HCT116 (cell line): ENCODE data around the gene SOX9. TPM values are rescaled to one million over a fixed set of nuclear protein-coding genes. Genes with fewer than 3 reads are reported as not detected.

Experiments used
- ATAC-seq: fragments of 200-7000 bp; cut with Tn5 transposase; 2 replicates; pipeline ENCODE4 v1.9.1; 2020; ENCODE audit warnings: mild to moderate bottlenecking, moderate library complexity
- BruUV-seq: library from RNA; stranded (reverse); fragments of 400-500 nt; replicated peaks from 2 replicates; lab custom pipeline; 2021; lab: Mats Ljungman, UMichigan
- CTCF ChIA-PET: fragments of 300-600 bp; sonication (Branson Sonifier 250); formaldehyde crosslinking; loops from one replicate; lab custom pipeline; 2021; ENCODE audit warnings: antibody characterized with exemption; lab: Charles Lee
- POLR2A ChIA-PET: fragments of 300-600, 350-600 bp; sonication (Branson Sonifier 250); formaldehyde crosslinking; loops from one replicate; lab custom pipeline; 2021; ENCODE audit warnings: antibody characterized with exemption; lab: Charles Lee
- RAD21 ChIA-PET, 2 experiments: fragments of 300-600 bp; sonication (Branson Sonifier 250); formaldehyde crosslinking; loops; one replicate each; lab custom pipeline; 2023; ENCODE audit warnings: low total read pairs in 2 of 2; ENCODE audit not compliant: uncharacterized antibody in 2 of 2, unreplicated experiment in 2 of 2, low non-redundant PET in 1 of 2; lab: Charles Lee
- DNase-seq: peaks from one replicate; pipeline ENCODE4 v3.0.0-alpha.2; 2010; ENCODE audit warnings: low read depth, low spot score
- H2AFZ ChIP-seq: fragments of 200-600 bp; shearing (Covaris generic), sonication (generic); 2 replicates; pipeline ENCODE4 v1.6.1; 2017; ENCODE audit warnings: low read depth, mixed run types, mixed read lengths, antibody characterized with exemption, low read length; ENCODE audit not compliant: poor library complexity, severe bottlenecking
- H3K27ac ChIP-seq: 2 replicates; pipeline ENCODE4 v1.5.1; 2012; ENCODE audit warnings: low read depth, low read length
- H3K27me3 ChIP-seq: fragments of 200-600 bp; sonication (generic); 2 replicates; pipeline ENCODE4 v1.6.1; 2016; ENCODE audit warnings: mixed run types, low read length, mixed read lengths; ENCODE audit not compliant: insufficient read depth
- H3K36me3 ChIP-seq, 2 experiments: fragments of 200-500 bp in 1 of 2; fragments of 200-600 bp in 1 of 2; sonication (Bioruptor generic) in 1 of 2; sonication (generic) in 1 of 2; 2 replicates each; pipeline versions ENCODE4 v1.5.1 to v1.6.1; 2014 to 2016; ENCODE audit warnings: low read length in 2 of 2, inconsistent platforms in 1 of 2, mixed read lengths in 1 of 2, mixed run types in 1 of 2; ENCODE audit not compliant: insufficient read depth in 2 of 2, control insufficient read depth in 1 of 2
- H3K4me1 ChIP-seq, 2 experiments: fragments of 200-600 bp in 1 of 2; sonication (generic) in 1 of 2; 2 replicates each; pipeline versions ENCODE4 v1.5.1 to v1.6.1; 2012 to 2017; ENCODE audit warnings: low read length in 2 of 2, inconsistent platforms in 1 of 2, mild to moderate bottlenecking in 1 of 2, mixed read lengths in 1 of 2, mixed run types in 1 of 2, moderate library complexity in 1 of 2; ENCODE audit not compliant: insufficient read depth in 2 of 2, control insufficient read depth in 1 of 2
- H3K4me2 ChIP-seq: fragments of 200-600 bp; sonication (generic); 2 replicates; pipeline ENCODE4 v1.6.1; 2017; ENCODE audit warnings: mixed run types, low read length, mixed read lengths
- H3K4me3 ChIP-seq, 2 experiments: fragments of 200-600 bp in 1 of 2; sonication (generic) in 1 of 2; replicated peaks in 1 of 2; 2 replicates each; pipeline ENCODE4 v1.5.1; 2011 to 2016; ENCODE audit warnings: low read length in 2 of 2, control low read depth in 1 of 2, low read depth in 1 of 2, mild to moderate bottlenecking in 1 of 2, mixed read lengths in 1 of 2, mixed run types in 1 of 2
- H3K79me2 ChIP-seq: fragments of 200-600 bp; sonication (generic); 2 replicates; pipeline ENCODE4 v1.6.1; 2017; ENCODE audit warnings: mild to moderate bottlenecking, mixed run types, low read length, moderate library complexity, mixed read lengths; ENCODE audit not compliant: insufficient read depth
- H3K9ac ChIP-seq: fragments of 200-600 bp; sonication (generic); 2 replicates; pipeline ENCODE4 v1.6.1; 2016; ENCODE audit warnings: low read length, mixed read lengths
- H3K9me2 ChIP-seq: fragments of 200-600 bp; sonication (generic), shearing (Covaris generic); 2 replicates; pipeline ENCODE4 v1.6.1; 2017; ENCODE audit warnings: mixed run types, mild to moderate bottlenecking, moderate library complexity; ENCODE audit not compliant: insufficient read depth
- H3K9me3 ChIP-seq, 2 experiments: fragments of 200-500 bp in 1 of 2; fragments of 200-600 bp in 1 of 2; sonication (Bioruptor generic) in 1 of 2; sonication (generic) in 1 of 2; 2 replicates each; pipeline ENCODE4 v1.6.1; 2014 to 2017; ENCODE audit warnings: low read length in 2 of 2, mixed read lengths in 2 of 2, inconsistent platforms in 1 of 2, low read depth in 1 of 2, mild to moderate bottlenecking in 1 of 2, mixed run types in 1 of 2, moderate library complexity in 1 of 2; ENCODE audit not compliant: control insufficient read depth in 1 of 2, insufficient read depth in 1 of 2
- H4K20me1 ChIP-seq: fragments of 200-600 bp; sonication (generic), shearing (Covaris generic); 2 replicates; pipeline ENCODE4 v1.6.1; 2017; ENCODE audit warnings: mixed run types, mild to moderate bottlenecking, moderate library complexity; ENCODE audit not compliant: insufficient read depth
- CBX3 ChIP-seq: IDR thresholded peaks from 2 replicates; pipeline ENCODE4 v1.6.1; 2012; ENCODE audit warnings: low read depth
- EGR1 ChIP-seq: IDR thresholded peaks from 2 replicates; pipeline ENCODE4 v1.6.1; 2012; ENCODE audit warnings: low read depth
- EZH2 ChIP-seq: fragments of 200-600 bp; sonication (generic); IDR thresholded peaks from 2 replicates; pipeline ENCODE4 v1.6.1; 2017; ENCODE audit warnings: antibody characterized with exemption, mixed run types
- FOSL1 ChIP-seq: IDR thresholded peaks from 2 replicates; pipeline ENCODE4 v1.6.1; 2012; ENCODE audit warnings: low read depth
- JUND ChIP-seq: IDR thresholded peaks from 2 replicates; pipeline ENCODE4 v1.6.1; 2012
- POLR2AphosphoS5 ChIP-seq: IDR thresholded peaks from 2 replicates; pipeline ENCODE4 v1.6.1; 2011; ENCODE audit warnings: mild to moderate bottlenecking, low read depth, low read length, moderate library complexity
- SIN3A ChIP-seq: IDR thresholded peaks from 2 replicates; pipeline ENCODE4 v1.6.1; 2012; ENCODE audit warnings: low read depth
- SP1 ChIP-seq: IDR thresholded peaks from 2 replicates; pipeline ENCODE4 v1.6.1; 2012; ENCODE audit warnings: low read depth
- YY1 ChIP-seq: IDR thresholded peaks from 2 replicates; pipeline ENCODE4 v1.6.1; 2011; ENCODE audit warnings: low read length, low read depth, moderate library complexity, mild to moderate bottlenecking; ENCODE audit not compliant: insufficient replicate concordance; ENCODE audit errors: extremely low read depth
- ZFX ChIP-seq: fragments of 450-650 bp; IDR thresholded peaks from 2 replicates; pipeline ENCODE4 v1.6.1; 2017
- intact Hi-C: fragments of 100-400 bp; cut with micrococcal nuclease; formaldehyde crosslinking; loops from 2 replicates; pipeline ENCODE4 v1.10.0; 2022
- total RNA-seq: library from RNA; stranded (reverse); gene quantifications from one replicate; pipeline ENCODE4 v1.2.1, GENCODE V29; 2021; ENCODE audit not compliant: unreplicated experiment
- TF ChIP-seq, protein P1 (sequence below): IDR thresholded peaks from 2 replicates; pipeline ENCODE4 v1.6.1; 2011; ENCODE audit warnings: mild to moderate bottlenecking, low read length, moderate library complexity; ENCODE audit not compliant: insufficient replicate concordance; ENCODE audit errors: extremely low read depth

Gene SOX9
- total RNA-seq, 1 experiment from 2014 or later = 69.2 TPM

DNA sequence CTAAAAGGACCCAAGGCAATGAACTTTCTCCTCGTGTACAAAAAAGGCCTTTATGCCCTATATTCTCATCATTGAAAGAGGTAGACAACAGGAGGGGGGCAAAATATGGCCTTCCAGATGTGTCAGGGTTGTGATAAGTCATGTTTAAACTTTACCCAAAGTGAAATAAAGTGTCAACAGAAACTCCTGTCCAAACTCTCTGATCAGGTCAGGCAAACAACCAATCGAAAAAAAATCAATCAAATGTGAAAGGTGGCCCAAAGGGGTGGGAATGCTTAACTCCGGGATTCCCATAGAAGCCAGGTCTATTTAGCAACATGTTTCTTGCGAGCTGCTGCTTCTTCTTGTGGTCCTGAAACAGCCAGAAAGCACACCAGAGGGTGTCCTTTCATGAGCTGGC is 49.5 kb upstream of the SOX9 start (continued):
- TF ChIP-seq, protein P1, sequence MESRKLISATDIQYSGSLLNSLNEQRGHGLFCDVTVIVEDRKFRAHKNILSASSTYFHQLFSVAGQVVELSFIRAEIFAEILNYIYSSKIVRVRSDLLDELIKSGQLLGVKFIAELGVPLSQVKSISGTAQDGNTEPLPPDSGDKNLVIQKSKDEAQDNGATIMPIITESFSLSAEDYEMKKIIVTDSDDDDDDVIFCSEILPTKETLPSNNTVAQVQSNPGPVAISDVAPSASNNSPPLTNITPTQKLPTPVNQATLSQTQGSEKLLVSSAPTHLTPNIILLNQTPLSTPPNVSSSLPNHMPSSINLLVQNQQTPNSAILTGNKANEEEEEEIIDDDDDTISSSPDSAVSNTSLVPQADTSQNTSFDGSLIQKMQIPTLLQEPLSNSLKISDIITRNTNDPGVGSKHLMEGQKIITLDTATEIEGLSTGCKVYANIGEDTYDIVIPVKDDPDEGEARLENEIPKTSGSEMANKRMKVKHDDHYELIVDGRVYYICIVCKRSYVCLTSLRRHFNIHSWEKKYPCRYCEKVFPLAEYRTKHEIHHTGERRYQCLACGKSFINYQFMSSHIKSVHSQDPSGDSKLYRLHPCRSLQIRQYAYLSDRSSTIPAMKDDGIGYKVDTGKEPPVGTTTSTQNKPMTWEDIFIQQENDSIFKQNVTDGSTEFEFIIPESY = no peak
- TF ChIP-seq CBX3 = no peak

DNA sequence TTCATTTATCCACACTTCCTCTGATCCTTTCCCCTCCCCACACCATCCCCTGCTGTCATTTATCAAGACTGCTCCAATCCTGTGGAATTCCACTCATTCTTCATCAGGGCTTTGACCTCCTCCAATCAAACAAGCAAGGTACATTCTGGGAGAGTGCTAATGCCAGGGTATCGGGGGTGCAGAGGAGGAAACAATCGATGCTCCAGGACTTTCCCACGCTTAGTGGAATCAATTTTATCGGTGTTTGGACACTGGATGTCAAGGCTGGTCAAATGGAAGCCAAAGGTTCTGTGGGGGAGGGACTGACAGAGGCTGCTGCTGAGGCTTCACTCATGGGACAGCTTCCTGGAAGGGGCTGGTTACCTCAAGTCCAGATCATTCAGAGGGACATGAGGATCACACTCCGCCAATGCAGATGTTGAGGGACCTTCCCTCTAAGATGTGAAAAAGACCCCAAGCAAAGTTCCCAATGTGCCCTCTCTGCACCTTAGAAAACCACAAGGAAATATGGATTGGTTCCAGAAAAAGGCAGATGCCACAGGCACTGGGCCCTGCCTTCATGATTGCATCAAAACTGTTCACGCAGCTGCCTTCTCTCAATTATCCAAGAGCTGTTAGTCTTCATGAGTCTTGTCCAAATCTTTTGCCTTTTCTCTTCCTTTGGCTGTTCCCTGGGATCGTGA is 44.7 kb upstream of the SOX9 start:
- RAD21 ChIA-PET = no interaction called here
- Histone ChIP-seq H3K9me2 (no peaks in the 10 kb centered on the region), H3K27me3 (no peaks in the 10 kb centered on the region), H3K9ac (no peak overlapping the region), H3K36me3 (no peaks in the 10 kb centered on the region), H3K79me2 (no peaks in the 10 kb centered on the region), H4K20me1 (no peaks in the 10 kb centered on the region), H3K4me3 (no peak overlapping the region), H3K9me3 (no peaks in the 10 kb centered on the region)
- intact Hi-C loops = no loop called here
- DNase-seq (no peak), ATAC-seq (no peak)
- CTCF ChIA-PET = no interaction called here
- TF ChIP-seq EGR1 (no peak), EZH2 (no peak)
- TF ChIP-seq, all 23 proteins: peak for 0
- no peak overlapping the region for H2AFZ ChIP-seq
- no peak overlapping the region for H3K4me2 ChIP-seq
- no peak overlapping the region for H3K27ac ChIP-seq
- H3K4me1 ChIP-seq = no peaks in the 10 kb centered on the region
- POLR2A ChIA-PET = no interaction called here
- no TSS peak for BruUV-seq

DNA sequence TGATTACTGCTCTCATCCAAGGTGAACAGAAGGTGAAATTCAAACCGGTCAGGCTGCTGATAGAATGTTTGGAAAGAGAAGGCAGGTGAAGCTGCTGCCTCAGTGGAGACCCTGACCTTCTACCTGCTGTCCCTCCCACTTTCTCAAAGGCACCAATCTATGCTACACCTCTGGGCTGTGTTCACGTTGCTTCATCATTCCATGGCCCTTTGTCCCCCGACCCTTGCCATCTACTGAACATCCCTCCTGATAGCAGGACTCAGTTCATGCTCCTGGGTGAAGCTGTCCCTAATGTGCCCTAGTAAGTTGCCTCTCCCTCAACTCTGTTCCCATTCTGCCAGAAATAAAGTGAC is 44.2 kb upstream of the SOX9 start:
- Histone ChIP-seq H3K9ac (no peak overlapping the region), H3K4me2 (no peak overlapping the region), H3K9me2 (no peaks in the 10 kb centered on the region), H3K79me2 (no peaks in the 10 kb centered on the region), H3K36me3 (no peaks in the 10 kb centered on the region), H4K20me1 (no peaks in the 10 kb centered on the region), H3K27me3 (no peaks in the 10 kb centered on the region), H3K9me3 (no peaks in the 10 kb centered on the region), H3K27ac (no peak overlapping the region), H2AFZ (no peak overlapping the region), H3K4me1 (no peaks in the 10 kb centered on the region), H3K4me3 (no peak overlapping the region)
- DNase-seq = no peak
- no peak for TF ChIP-seq POLR2AphosphoS5
- no peak for TF ChIP-seq YY1
- TF ChIP-seq FOSL1 = no peak
- no peak for TF ChIP-seq CBX3
- no peak for TF ChIP-seq JUND
- TF ChIP-seq ZFX = no peak
- no peak for TF ChIP-seq SIN3A
- no peak for TF ChIP-seq SP1
- ChIA-PET RAD21 (no interaction called here), CTCF (no interaction called here), POLR2A (no interaction called here)
- no peak for ATAC-seq
- BruUV-seq = no TSS peak
- intact Hi-C loops = no loop called here
